NCI-H446 treated with DMSO at 0.1 percent for 48 hours (cell line): ENCODE measurements around the gene PNMA6F.
"Not testable (repeated sequence)": the region's sequence is repeated elsewhere in the genome, so short reads cannot be mapped to it uniquely, and the experiment has no call there.

Experiments used
- DNase-seq: peaks from one replicate; lab custom pipeline; 2025; lab: John Stamatoyannopoulos, UW

The PNMA6F gene

DNA sequence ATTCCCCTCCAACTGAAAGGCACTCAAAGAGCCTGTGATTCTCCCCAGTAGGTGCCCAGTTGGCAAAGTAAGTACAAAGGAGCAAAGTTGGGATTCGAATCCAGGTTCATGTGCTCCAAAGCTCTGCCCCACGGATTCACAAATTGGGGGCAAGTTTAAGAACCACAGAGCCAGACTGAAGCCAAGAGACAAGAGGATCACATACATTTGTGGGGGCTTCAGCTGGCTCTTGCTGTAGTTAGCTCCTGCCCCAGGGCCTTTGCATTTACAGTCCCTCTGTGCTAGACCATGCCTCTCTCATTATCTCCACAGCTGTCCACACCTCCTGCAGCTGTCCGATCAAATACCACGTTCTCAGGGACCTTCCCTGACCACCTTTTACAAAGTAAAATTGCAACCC is 18.8 kb downstream of the PNMA6F start:
- no peak for DNase-seq

DNA sequence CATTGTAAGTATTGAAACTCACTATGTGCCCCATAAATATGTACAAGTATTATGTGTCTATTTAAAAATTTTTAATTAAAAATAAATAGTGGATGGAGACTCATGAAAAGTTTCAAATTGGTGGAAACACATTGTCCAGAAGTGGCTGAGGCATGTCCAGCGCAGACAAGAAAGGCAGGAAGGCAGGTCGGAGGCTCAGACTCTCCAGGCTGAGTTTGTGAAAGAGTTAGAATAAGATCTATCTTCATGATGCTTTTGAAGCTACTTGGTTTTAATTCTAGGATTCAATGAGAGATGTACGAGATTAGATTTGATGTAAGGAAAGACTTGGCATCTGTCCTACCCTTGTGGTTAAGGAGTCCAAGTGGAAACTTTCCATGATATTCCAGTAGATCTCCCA is 19.8 kb downstream of the PNMA6F start:
- no peak for DNase-seq

DNA sequence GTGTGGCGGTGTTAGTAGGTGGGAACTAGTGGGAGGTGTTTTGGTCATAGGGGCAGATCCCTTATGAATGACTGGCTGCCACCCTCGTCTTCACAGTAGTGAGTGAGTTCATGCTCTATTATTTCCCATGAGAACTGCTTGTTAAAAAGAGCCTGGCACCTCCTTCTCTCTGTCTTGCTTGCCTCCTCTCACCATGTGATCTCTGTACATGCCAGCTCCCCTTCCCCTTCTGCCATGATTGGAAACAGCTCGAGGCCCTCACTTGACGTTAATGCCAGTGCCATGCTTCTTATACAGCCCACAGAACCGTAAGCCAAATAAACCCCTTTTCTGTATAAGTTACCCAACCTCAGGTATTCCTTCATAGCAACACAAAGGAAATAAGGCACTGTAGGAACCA is 21.7 kb downstream of the PNMA6F start:
- DNase-seq: no peak

DNA sequence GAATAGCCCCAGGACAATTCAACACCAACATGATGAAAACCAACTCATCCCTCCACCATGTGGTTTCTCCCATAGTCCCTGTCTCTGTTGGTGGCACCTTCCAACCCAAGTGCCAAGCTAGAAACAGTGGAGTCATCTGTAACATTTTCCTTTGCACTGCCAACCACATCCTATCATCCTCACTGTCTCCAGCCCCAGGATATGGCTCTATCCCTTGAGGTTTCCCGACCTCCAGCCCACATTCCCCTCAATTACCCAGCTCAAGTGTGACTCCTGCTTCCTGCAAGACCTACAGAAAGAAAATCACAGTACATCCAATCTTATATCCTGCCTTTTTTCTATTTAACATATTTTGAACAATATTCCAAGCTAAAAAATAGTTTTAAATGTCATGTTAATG is 24.2 kb downstream of the PNMA6F start:
- no peak for DNase-seq

DNA sequence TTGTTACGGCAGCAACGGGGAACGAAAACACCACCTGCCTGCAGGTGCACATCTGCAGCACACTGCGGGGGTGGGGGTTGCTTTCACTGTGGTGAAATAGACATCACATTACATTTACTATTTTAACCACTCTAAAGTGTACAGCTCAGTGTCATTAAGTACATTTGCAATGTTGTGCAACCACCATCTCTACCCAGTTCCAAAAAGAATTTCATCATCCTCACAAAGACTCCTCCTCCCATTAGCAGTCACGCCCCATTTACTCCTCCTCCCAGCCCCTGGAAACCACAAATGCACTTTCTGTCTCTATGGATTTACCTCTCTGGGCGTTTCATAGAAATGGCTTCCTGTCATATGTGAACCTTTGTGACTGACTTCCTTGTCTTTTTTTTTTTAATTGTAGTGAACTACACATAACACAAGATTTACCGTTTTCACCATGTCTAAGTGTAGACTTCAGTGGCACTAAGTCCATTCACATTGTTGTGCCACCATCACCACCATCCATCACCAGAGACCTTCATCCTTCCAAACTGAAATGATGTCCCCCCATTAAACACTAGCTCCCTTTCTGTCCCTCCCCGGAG is 28.0 kb downstream of the PNMA6F start:
- DNase-seq: not testable (repeated sequence)

DNA sequence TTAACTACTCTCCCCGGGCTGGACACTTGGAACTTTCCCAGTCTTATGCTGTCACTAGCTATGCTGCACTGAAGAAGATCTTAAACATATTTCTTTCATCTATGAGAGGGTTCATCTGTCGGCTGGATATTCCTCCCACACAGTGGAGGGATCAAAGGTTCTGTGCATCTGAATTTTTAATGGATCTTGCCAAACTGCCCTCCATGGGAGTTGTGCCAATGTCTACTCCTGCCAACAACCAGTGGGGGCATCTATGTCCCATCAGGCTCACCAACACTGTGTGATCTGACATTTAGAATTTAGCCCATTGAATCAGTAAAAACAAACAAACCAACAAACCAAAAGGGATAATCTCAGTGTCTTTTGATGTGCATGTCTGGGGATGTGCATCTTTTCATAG is 32.8 kb downstream of the PNMA6F start:
- DNase-seq: not testable (repeated sequence)

DNA sequence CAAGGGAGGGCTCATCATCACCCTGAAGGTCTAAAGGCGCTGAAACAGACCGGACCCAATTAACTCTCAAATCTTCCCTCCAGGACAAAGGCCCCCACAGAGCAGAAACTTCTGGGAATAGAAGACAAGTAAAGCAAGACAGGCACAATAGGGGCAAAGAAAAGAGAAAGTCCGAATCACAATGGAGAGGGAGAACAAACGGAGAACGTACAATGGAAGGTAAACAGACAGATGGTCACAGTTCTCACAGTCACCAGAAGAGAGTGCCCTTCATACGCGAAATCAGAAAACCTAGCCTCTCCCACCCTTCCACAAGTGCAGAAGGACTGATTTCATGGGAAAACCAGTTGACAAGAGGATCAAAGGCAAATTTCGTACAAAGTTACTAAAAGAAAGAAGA is 35.9 kb downstream of the PNMA6F start:
- DNase-seq: not testable (repeated sequence)

DNA sequence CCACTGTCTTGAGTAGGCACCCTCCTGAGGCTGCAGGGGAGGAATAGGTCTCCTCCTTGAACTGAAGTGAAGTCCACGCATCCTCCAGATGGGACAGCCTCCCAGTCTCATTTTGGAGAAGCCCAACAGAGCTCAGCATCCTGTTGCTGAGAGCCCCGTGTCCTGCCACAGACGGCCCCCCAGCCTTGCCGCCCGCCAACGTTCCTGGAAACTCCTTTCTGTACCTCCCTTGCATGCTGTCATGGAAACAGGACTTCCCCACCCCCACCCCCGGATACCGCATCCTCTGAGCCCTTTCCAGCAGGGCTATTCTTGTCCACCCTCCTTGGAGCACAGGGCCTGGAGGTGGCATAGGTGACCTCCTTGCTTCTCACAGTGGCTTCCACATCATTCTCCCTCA is 37.6 kb downstream of the PNMA6F start:
- not testable (repeated sequence) for DNase-seq

DNA sequence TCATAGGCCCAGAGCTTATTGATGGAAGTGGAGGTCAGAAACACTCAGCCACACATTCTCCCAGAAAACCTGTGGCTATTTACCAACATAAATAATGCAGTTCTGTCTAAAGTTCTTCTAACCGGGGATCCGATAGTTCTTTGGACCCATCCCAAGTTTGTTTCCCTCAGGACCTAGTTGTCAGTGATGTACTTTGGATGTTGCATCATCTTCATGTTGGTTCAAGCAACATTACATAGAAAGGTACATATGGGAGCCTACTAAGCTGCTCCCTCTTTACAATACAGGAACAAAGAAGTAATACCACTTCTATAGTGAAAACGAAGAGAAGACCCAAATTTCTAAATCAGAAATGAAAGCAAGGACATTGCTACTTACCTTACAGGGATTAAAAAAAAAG is 39.8 kb downstream of the PNMA6F start:
- DNase-seq: not testable (repeated sequence)

DNA sequence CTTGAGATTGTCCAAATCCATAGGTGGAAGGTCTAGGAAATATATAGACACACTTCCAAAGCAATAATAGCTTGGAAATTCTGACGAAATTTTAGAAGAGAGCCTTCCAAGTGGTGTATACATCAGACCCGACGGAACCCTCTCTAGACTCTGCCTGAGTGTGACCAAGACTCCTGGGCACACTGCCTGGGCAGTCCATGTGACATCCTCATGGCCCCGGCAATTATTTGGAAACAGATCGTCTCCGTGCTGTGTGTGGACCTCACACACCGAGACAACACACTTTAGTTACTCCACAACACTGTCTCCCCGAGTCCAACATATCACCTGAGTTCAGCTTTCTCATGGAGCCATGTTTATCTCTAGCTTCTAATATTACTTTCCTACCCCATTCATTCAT is 42.3 kb downstream of the PNMA6F start:
- DNase-seq: not testable (repeated sequence)

DNA sequence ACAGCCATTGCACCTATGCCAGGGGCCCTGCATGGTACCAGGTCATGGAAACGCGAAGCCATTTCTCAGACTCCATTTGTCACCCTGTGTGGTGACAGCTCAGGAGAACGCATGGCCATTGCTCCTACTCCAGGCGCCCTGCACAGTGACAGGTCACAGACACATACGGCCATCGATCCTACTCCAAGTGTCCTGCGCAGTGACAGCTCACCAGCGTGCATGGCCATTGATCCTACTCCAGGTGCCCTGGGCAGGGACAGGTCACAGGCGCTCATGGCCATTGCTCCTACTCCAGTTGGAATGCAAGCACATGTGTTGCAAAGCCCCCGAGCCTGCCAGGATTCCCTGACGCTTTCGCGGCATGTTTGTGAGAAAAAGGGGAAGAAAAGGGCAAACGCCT is 45.5 kb downstream of the PNMA6F start:
- DNase-seq: not testable (repeated sequence)

DNA sequence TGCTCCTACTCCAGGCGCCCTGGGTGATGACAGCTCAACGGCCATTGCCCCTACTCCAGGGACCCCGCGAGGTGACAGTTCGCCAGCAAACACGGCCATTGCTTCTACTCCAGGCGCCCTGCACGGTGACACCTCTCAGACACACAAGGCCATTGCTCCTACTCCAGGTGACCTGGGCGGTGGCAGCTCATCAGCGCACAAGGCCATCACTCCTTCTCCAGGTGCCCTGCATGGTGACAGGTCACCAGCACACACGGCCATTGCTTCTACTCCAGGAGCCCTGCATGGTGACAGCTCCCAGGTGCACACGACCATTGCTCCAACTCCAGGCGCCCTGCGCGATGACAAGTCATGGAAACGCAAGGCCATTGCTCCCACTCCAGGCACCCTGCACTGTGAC is 46.1 kb downstream of the PNMA6F start:
- not testable (repeated sequence) for DNase-seq

DNA sequence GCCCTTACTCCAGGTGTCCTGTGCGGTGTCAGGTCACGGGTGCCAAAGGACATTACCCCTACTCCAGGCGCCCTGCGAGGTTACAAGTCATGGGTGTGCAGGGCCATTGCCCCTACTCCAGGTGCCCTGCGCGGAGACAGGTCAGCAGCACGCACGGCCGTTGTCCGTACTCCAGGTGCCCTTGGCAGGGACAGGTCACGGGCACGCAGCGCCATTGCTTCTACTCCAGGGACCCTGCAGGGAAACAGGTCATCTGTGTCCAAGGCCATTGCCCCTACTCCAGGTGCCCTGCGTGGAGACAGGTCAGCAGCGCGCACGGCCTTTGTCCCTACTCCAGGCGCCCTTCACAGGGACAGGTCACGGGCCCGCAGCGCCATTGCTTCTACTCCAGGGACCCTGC is 49.0 kb downstream of the PNMA6F start:
- DNase-seq: not testable (repeated sequence)

DNA sequence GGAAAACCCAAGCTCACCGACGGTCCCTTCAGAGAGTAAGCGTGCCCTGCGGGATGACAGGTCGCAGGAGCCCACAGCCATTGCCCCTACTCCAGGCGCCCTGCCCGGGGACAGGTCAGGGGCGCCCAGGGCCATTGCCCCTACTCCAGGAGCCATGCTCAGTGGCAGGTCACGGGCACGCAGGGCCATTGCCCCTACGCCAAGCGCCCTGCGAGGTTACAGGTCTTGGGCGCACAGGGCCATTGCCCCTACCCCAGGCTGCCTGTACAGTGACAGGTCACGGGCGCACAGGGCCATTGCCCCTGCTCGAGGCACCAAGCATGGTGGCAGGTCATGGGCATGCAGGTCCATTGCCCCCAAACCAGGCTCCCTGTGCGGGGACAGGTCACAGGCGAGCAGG is 49.5 kb downstream of the PNMA6F start:
- DNase-seq: not testable (repeated sequence)
